OCI-LY1 (cell line): ENCODE results near the gene AAK1.

Experiments
- CTCF ChIP-seq: fragments of 200-600 bp; sonication (generic), shearing (Covaris generic); IDR thresholded peaks from 2 replicates; pipeline ENCODE4 v1.5.1; 2017; ENCODE audit warnings: mild to moderate bottlenecking, antibody characterized with exemption, low read length, moderate library complexity, mixed read lengths
- EZH2 ChIP-seq: fragments of 200-600 bp; sonication (generic), shearing (Covaris generic); IDR thresholded peaks from 2 replicates; pipeline ENCODE4 v1.8.0; 2017; ENCODE audit warnings: borderline replicate concordance, mixed run types, mild to moderate bottlenecking, antibody characterized with exemption, low read length, moderate library complexity, mixed read lengths

GRCh38 chr2:69561101-69561500 is 82.4 kb downstream of the AAK1 start:
- TF ChIP-seq CTCF (no peak), EZH2 (no peak)
